Endothelial cell of umbilical vein (primary cell): ENCODE data around the gene ADGRG4.

Experiments used
- CTCF ChIP-seq, 2 donors: IDR thresholded peaks; 1 replicate in 1 of 2; 2 replicates in 1 of 2; pipeline ENCODE4 v1.5.1; 2011; ENCODE audit warnings: low read length in 2 of 2, mild to moderate bottlenecking in 2 of 2, moderate library complexity in 2 of 2, control low read depth in 1 of 2, inconsistent platforms in 1 of 2, low read depth in 1 of 2; ENCODE audit not compliant: insufficient read depth in 1 of 2; ENCODE audit errors: extremely low read depth in 1 of 2
- EZH2 ChIP-seq: IDR thresholded peaks from 2 replicates; pipeline ENCODE4 v1.6.1; 2012; ENCODE audit warnings: borderline replicate concordance, low read depth, mild to moderate bottlenecking, moderate library complexity, low read length, inconsistent platforms; ENCODE audit not compliant: severe bottlenecking
- FOS ChIP-seq: IDR thresholded peaks from 2 replicates; pipeline ENCODE4 v1.6.1; 2011; ENCODE audit warnings: mild to moderate bottlenecking, low read length, moderate library complexity, borderline replicate concordance; ENCODE audit not compliant: insufficient read depth
- GATA2 ChIP-seq: IDR thresholded peaks from 2 replicates; pipeline ENCODE4 v1.7.0; 2011; ENCODE audit warnings: low read depth, mild to moderate bottlenecking, moderate library complexity, mixed read lengths, low read length; ENCODE audit not compliant: insufficient read length, insufficient read depth
- JUN ChIP-seq: IDR thresholded peaks from 2 replicates; pipeline ENCODE4 v1.6.1; 2011; ENCODE audit warnings: borderline replicate concordance, low read depth; ENCODE audit not compliant: insufficient read length, insufficient read depth
- MAX ChIP-seq: IDR thresholded peaks from 2 replicates; pipeline ENCODE4 v1.6.1; 2011; ENCODE audit not compliant: insufficient read depth, insufficient read length
- MYC ChIP-seq: IDR thresholded peaks from one replicate; pipeline ENCODE4 v1.6.1; 2011; ENCODE audit warnings: mild to moderate bottlenecking, low read depth, low read length
- POLR2A ChIP-seq: IDR thresholded peaks from 2 replicates; pipeline ENCODE4 v1.6.1; 2012; ENCODE audit warnings: low read depth, mild to moderate bottlenecking, control low read depth, low read length
- POLR2AphosphoS5 ChIP-seq: IDR thresholded peaks from 2 replicates; pipeline ENCODE4 v1.6.1; 2012; ENCODE audit warnings: low read depth, mild to moderate bottlenecking, control low read depth, low read length, moderate library complexity; ENCODE audit not compliant: insufficient read depth

- TF ChIP-seq POLR2A, result no peak
- no peak for TF ChIP-seq CTCF (IDR thresholded peaks at IDR 0.05; ENCODE audit: extremely low read depth in 1 of 2, insufficient read depth in 1 of 2, low read depth in 1 of 2, low read length in 2 of 2)
- no peak for TF ChIP-seq EZH2
- no peak for TF ChIP-seq MYC
- TF ChIP-seq JUN, result no peak
- no peak for TF ChIP-seq POLR2AphosphoS5
- no peak for TF ChIP-seq FOS
- no peak for TF ChIP-seq GATA2
- TF ChIP-seq MAX, result no peak
Measured at GRCh38 chrX:136272325-136272724, 28.4 kb upstream of the ADGRG4 start.
